Thoracic aorta (tissue), 2 donors: ENCODE measurements around the gene ELP2. TPM values are rescaled to one million over a fixed set of nuclear protein-coding genes. Genes with fewer than 3 reads are reported as not detected.
"Not testable (repeated sequence)": the region's sequence is repeated elsewhere in the genome, so short reads cannot be mapped to it uniquely, and the experiment has no call there.

ENCODE experiments used
- ATAC-seq: fragments of 150-250 bp; one replicate; pipeline ENCODE4 v1.8.0; 2017; ENCODE audit warnings: low read depth; ENCODE audit not compliant: insufficient number of reproducible peaks, low FRiP score
- DNase-seq: peaks from one replicate; pipeline ENCODE4 v3.0.0-alpha.2; 2020; ENCODE audit warnings: low spot score
- H3K27ac ChIP-seq, 2 donors: fragments of 200-600 bp; sonication (generic); 1 replicate in 1 of 2; 2 replicates in 1 of 2; pipeline ENCODE4 v1.5.1; 2016; ENCODE audit warnings: mild to moderate bottlenecking in 2 of 2, moderate library complexity in 2 of 2
- H3K27me3 ChIP-seq: fragments of 200-600 bp; sonication (generic); replicated peaks from 2 replicates; pipeline ENCODE4 v1.6.0; 2016; ENCODE audit warnings: mild to moderate bottlenecking; ENCODE audit not compliant: insufficient read depth
- H3K36me3 ChIP-seq: fragments of 200-600 bp; sonication (generic); one replicate; pipeline ENCODE4 v1.5.1; 2016
- H3K4me1 ChIP-seq, 2 donors: fragments of 200-600 bp; sonication (generic); 1 replicate in 1 of 2; 2 replicates in 1 of 2; pipeline versions ENCODE4 v1.5.1 to v1.6.0; 2016; ENCODE audit warnings: low read depth in 2 of 2, mild to moderate bottlenecking in 1 of 2; ENCODE audit not compliant: control insufficient read depth in 1 of 2
- H3K4me3 ChIP-seq: fragments of 200-600 bp; sonication (generic); 2 replicates; pipeline ENCODE4 v1.5.1; 2016; ENCODE audit warnings: mild to moderate bottlenecking
- H3K9me3 ChIP-seq: fragments of 200-600 bp; sonication (generic); 2 replicates; pipeline ENCODE4 v1.5.1; 2016
- total RNA-seq, 2 donors: library from RNA; depleted of rRNA; stranded (reverse); fragments of >200 nt; gene quantifications; one replicate each; pipeline versions ENCODE4 v1.1.0 to v1.2.3, GENCODE V29; 2016
- TF ChIP-seq, protein P1 (sequence below): fragments of 200-600 bp; sonication (generic); IDR thresholded peaks from one replicate; pipeline ENCODE4 v1.5.1; 2019; ENCODE audit warnings: antibody characterized with exemption

ELP2 gene
- total RNA-seq, 2 donors from 2014 or later: 59.0 to 66.6 TPM

DNA sequence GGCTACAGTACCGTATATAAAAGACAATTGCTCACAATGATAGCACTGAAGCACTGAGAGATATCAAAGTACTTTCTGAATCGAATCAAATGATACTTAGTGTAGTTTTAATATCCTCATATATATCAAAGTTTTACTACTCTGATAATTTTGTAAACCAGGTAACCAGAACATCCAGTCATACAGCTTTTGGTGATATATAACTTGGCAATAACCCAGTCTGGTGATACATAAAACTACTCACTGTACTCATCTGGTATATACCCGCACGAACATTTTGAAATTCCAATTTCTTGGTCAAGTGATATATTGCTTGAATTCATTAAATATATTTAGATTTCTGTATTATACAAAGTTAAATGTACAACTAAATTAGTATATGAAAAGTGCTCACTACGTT is 21.1 kb upstream of the ELP2 start:
- no peaks in the 10 kb centered on the region for H3K27me3 ChIP-seq
- no peak for DNase-seq
- no peaks in the 10 kb centered on the region for H3K4me1 ChIP-seq
- no peak for ATAC-seq
- peaks cover 17% of the 10 kb centered on the region for H3K36me3 ChIP-seq
- no peaks in the 10 kb centered on the region for H3K9me3 ChIP-seq
- TF ChIP-seq, protein P1, sequence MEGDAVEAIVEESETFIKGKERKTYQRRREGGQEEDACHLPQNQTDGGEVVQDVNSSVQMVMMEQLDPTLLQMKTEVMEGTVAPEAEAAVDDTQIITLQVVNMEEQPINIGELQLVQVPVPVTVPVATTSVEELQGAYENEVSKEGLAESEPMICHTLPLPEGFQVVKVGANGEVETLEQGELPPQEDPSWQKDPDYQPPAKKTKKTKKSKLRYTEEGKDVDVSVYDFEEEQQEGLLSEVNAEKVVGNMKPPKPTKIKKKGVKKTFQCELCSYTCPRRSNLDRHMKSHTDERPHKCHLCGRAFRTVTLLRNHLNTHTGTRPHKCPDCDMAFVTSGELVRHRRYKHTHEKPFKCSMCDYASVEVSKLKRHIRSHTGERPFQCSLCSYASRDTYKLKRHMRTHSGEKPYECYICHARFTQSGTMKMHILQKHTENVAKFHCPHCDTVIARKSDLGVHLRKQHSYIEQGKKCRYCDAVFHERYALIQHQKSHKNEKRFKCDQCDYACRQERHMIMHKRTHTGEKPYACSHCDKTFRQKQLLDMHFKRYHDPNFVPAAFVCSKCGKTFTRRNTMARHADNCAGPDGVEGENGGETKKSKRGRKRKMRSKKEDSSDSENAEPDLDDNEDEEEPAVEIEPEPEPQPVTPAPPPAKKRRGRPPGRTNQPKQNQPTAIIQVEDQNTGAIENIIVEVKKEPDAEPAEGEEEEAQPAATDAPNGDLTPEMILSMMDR: no peak
- no peak overlapping the region for H3K27ac ChIP-seq
- no peak overlapping the region for H3K4me3 ChIP-seq

DNA sequence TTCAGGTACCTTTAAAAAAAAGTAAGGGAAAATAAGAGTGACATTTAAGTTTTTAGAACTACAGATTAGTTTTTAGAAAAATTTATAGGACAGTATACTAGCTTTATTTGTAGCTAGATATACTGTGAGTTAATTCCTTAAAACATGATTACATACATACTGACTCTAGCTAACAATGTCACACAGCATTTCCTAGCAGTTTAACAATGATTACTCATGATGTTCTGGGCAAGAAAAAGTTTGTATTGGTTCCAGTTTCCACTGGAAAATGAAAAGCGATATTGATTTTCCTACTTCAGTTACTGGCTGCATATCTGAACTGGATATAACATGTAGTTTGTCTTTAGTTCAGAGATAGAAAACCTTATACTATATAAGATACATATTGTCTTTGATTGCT is 20.0 kb upstream of the ELP2 start:
- ATAC-seq (no peak), DNase-seq (no peak)
- peaks cover 21% of the 10 kb centered on the region for H3K36me3 ChIP-seq
- H3K27me3 ChIP-seq: no peaks in the 10 kb centered on the region
- H3K27ac ChIP-seq: no peak overlapping the region
- H3K4me3 ChIP-seq: no peak overlapping the region
- TF ChIP-seq, protein P1: no peak
- no peaks in the 10 kb centered on the region for H3K4me1 ChIP-seq
- H3K9me3 ChIP-seq: no peaks in the 10 kb centered on the region

DNA sequence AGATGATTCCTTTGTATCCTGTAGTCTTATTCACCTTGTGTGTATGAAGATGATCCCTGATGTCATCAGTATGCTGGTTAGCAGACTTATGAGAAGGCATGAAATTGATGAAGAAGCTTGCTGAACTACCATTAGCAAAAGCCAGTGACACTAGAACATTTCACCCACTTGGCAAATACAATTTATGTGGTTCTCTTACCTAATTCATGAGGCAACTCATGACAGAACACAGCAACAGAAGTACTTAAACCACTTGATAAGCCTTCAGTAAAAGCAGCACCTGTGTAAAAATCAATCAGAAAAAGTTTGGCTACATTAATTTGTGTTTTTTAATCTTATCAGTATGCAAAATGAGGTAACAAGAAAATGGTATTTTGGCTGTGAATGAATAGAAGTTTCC is 17.4 kb upstream of the ELP2 start:
- no peak overlapping the region for H3K4me3 ChIP-seq
- H3K27me3 ChIP-seq: no peaks in the 10 kb centered on the region
- no peak for DNase-seq
- no peaks in the 10 kb centered on the region for H3K9me3 ChIP-seq
- no peak for ATAC-seq
- TF ChIP-seq, protein P1: no peak
- H3K27ac ChIP-seq: no peak overlapping the region
- no peaks in the 10 kb centered on the region for H3K4me1 ChIP-seq
- H3K36me3 ChIP-seq: peaks cover 34% of the 10 kb centered on the region

DNA sequence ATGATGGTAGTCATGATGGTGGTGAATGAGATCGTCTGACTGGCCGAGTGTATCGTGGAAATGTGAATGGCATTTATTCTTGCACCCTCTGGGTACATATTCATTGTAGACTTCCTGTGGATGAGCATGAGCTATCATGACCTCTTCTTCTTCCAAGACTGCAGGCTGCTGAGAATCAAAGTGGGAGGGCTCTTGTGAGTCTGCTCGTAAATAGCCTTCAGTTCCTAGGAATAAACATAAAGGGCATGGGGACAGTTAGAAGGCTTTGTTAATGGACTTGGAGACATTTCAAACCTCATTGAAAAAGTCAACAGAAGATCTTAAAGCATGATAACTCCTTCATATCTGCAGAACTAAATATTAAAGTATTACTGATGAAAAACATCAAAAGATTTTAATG is 15.4 kb upstream of the ELP2 start:
- ATAC-seq (no peak), DNase-seq (no peak)
- no peaks in the 10 kb centered on the region for H3K9me3 ChIP-seq
- TF ChIP-seq, protein P1: no peak
- H3K4me1 ChIP-seq: no peaks in the 10 kb centered on the region
- H3K4me3 ChIP-seq: no peak overlapping the region
- no peaks in the 10 kb centered on the region for H3K27me3 ChIP-seq
- no peak overlapping the region for H3K27ac ChIP-seq
- H3K36me3 ChIP-seq: peaks cover 34% of the 10 kb centered on the region

DNA sequence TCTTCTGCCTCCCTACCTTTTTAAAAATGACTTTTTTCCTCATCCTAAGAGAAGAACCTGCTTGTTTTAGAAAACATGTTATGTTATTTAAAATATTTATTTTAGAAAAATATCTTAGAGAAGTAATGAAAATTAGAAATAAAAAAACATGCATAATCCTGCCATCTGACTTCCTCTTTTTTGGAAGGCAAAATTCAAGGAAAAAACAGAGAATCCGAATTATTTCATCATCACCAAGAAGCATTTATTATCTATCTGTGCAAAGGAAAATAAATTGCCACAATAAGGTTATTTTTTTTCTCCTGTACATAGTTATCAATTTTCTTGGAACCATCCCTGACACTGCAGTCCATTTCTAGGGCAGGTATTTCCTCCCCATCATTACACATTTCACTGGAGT is 15.0 kb upstream of the ELP2 start:
- no peaks in the 10 kb centered on the region for H3K4me1 ChIP-seq
- no peak overlapping the region for H3K4me3 ChIP-seq
- no peaks in the 10 kb centered on the region for H3K9me3 ChIP-seq
- no peak for ATAC-seq
- H3K27me3 ChIP-seq: no peaks in the 10 kb centered on the region
- TF ChIP-seq, protein P1: no peak
- no peak overlapping the region for H3K27ac ChIP-seq
- H3K36me3 ChIP-seq: peaks cover 34% of the 10 kb centered on the region
- DNase-seq: no peak

DNA sequence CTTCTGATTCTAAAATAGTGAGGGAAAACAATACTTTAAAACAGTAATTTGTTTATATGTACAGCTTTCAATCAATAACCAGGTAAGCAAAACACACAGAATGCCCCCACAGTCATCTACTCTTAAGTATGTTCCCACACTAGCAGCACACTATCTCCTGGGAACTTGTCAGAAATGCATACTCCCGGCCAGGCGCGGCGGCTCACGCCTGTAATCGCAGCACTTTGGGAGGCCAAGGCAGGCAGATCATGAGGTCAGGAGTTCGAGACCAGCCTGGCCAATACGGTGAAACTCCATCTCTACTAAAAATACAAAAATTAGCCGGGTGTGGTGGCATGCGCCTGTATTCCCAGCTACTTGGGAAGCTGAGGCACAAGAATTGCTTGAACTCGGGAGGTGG is 12.9 kb upstream of the ELP2 start:
- not testable (repeated sequence) for H3K27me3 ChIP-seq, H3K4me3 ChIP-seq, H3K4me1 ChIP-seq, H3K27ac ChIP-seq, DNase-seq, H3K9me3 ChIP-seq, ATAC-seq
- peaks cover 32% of the 10 kb centered on the region for H3K36me3 ChIP-seq
